CD14-positive monocyte (primary cell): Measurements from ENCODE around the gene DBT. TPM values are rescaled to one million over a fixed set of nuclear protein-coding genes. Genes with fewer than 3 reads are reported as not detected.
"Not testable (repeated sequence)": the region's sequence is repeated elsewhere in the genome, so short reads cannot be mapped to it uniquely, and the experiment has no call there.

Experiments used
- DNase-seq, 3 donors: peaks; one replicate each; pipeline ENCODE4 v3.0.0-alpha.2; 2011 to 2022
- H2AFZ ChIP-seq: 2 replicates; pipeline ENCODE4 v1.6.0; 2012; ENCODE audit warnings: mild to moderate bottlenecking, low read depth, low read length, inconsistent platforms; ENCODE audit not compliant: insufficient read depth, poor library complexity, severe bottlenecking
- H3K27ac ChIP-seq, 2 donors: 1 replicate in 1 of 2; 2 replicates in 1 of 2; pipeline ENCODE4 v1.5.1; 2012 to 2013; ENCODE audit warnings: low read length in 2 of 2, control low read depth in 1 of 2, inconsistent platforms in 1 of 2, low read depth in 1 of 2, mild to moderate bottlenecking in 1 of 2
- H3K27me3 ChIP-seq, 2 donors: one replicate each; pipeline versions ENCODE4 v1.6.0 to v1.6.1; 2011 to 2013; ENCODE audit warnings: low read length in 2 of 2; ENCODE audit not compliant: control insufficient read depth in 2 of 2, insufficient read depth in 2 of 2
- H3K36me3 ChIP-seq, 2 donors: replicated peaks in 1 of 2; 1 replicate in 1 of 2; 2 replicates in 1 of 2; pipeline versions ENCODE4 v1.5.1 to v1.6.1; 2012 to 2013; ENCODE audit warnings: low read length in 2 of 2, control low read depth in 1 of 2, inconsistent platforms in 1 of 2, mild to moderate bottlenecking in 1 of 2; ENCODE audit not compliant: insufficient read depth in 2 of 2, control insufficient read depth in 1 of 2
- H3K4me1 ChIP-seq, 2 donors: 1 replicate in 1 of 2; 2 replicates in 1 of 2; pipeline versions ENCODE4 v1.5.1 to v1.6.1; 2012 to 2013; ENCODE audit warnings: low read length in 2 of 2, control low read depth in 1 of 2, inconsistent platforms in 1 of 2, mild to moderate bottlenecking in 1 of 2, moderate library complexity in 1 of 2; ENCODE audit not compliant: insufficient read depth in 2 of 2, control insufficient read depth in 1 of 2
- H3K4me2 ChIP-seq: replicated peaks from 2 replicates; pipeline ENCODE3; 2012; ENCODE audit warnings: low read length, moderate library complexity, mild to moderate bottlenecking; ENCODE audit not compliant: poor library complexity, severe bottlenecking; ENCODE audit errors: extremely low read depth
- H3K4me3 ChIP-seq, 3 experiments: fragments of 200-600 bp in 1 of 3; sonication (generic) in 1 of 3; replicated peaks in 1 of 3; 1 replicate in 2 of 3; 2 replicates in 1 of 3; pipeline ENCODE4 v1.5.1; 2011 to 2013; ENCODE audit warnings: low read length in 3 of 3, mild to moderate bottlenecking in 3 of 3, control low read depth in 2 of 3, low read depth in 2 of 3, inconsistent platforms in 1 of 3, moderate library complexity in 1 of 3
- H3K79me2 ChIP-seq: 2 replicates; pipeline ENCODE4 v1.6.0; 2012; ENCODE audit warnings: mild to moderate bottlenecking, control low read depth, inconsistent platforms, low read length, moderate library complexity; ENCODE audit not compliant: insufficient read depth
- H3K9ac ChIP-seq: 2 replicates; pipeline ENCODE4 v1.6.0; 2017; ENCODE audit warnings: low read length, mild to moderate bottlenecking; ENCODE audit not compliant: insufficient read depth, poor library complexity, severe bottlenecking
- H3K9me3 ChIP-seq, 2 donors: replicated peaks in 1 of 2; 1 replicate in 1 of 2; 2 replicates in 1 of 2; pipeline versions ENCODE4 v1.5.1 to v1.6.1; 2012 to 2013; ENCODE audit warnings: low read length in 2 of 2, control low read depth in 1 of 2; ENCODE audit not compliant: control insufficient read depth in 1 of 2, insufficient read depth in 1 of 2
- H4K20me1 ChIP-seq: 2 replicates; pipeline ENCODE4 v1.6.0; 2012; ENCODE audit warnings: mild to moderate bottlenecking, low read length, control low read depth, moderate library complexity; ENCODE audit not compliant: insufficient read depth
- H3K27ac Mint-ChIP-seq, 7 donors: one replicate each; pipeline ENCODE4 v1.8.0; 2020; ENCODE audit warnings: mild to moderate bottlenecking in 7 of 7, mixed read lengths in 7 of 7, moderate library complexity in 6 of 7, inconsistent platforms in 2 of 7
- H3K27me3 Mint-ChIP-seq, 3 donors: one replicate each; pipeline ENCODE4 v1.8.0; 2021 to 2022; ENCODE audit warnings: low read depth in 3 of 3, mild to moderate bottlenecking in 3 of 3, mixed read lengths in 3 of 3, moderate library complexity in 3 of 3, inconsistent platforms in 1 of 3
- H3K36me3 Mint-ChIP-seq, 2 donors: one replicate each; pipeline ENCODE4 v1.8.0; 2020; ENCODE audit warnings: mixed read lengths in 2 of 2, inconsistent platforms in 1 of 2, mild to moderate bottlenecking in 1 of 2
- H3K4me1 Mint-ChIP-seq: one replicate; pipeline ENCODE4 v1.8.0; 2020; ENCODE audit warnings: mild to moderate bottlenecking, mixed read lengths
- H3K4me3 Mint-ChIP-seq, 2 donors: one replicate each; pipeline ENCODE4 v1.8.0; 2020; ENCODE audit warnings: mild to moderate bottlenecking in 2 of 2, mixed read lengths in 2 of 2, moderate library complexity in 1 of 2
- H3K9me3 Mint-ChIP-seq, 7 donors: one replicate each; pipeline ENCODE4 v1.8.0; 2020 to 2022; ENCODE audit warnings: mixed read lengths in 7 of 7, mild to moderate bottlenecking in 6 of 7, moderate library complexity in 6 of 7, inconsistent platforms in 2 of 7
- WGBS: methylation state at CpG from one replicate; pipeline ENCODE4 v1.1.5; 2013; ENCODE audit warnings: missing lambda C conversion rate; ENCODE audit not compliant: insufficient coverage; 5-methylcytosine and 5-hydroxymethylcytosine counted together
- intact Hi-C, 2 donors: fragments of 100-400 bp; cut with micrococcal nuclease; formaldehyde crosslinking; loops; one replicate each; pipeline versions ENCODE4 v1.15.0 to v1.15.1; 2023
- polyA plus RNA-seq, 3 donors: library from polyadenylated mRNA; depleted of rRNA in 1 of 3; unstranded in 2 of 3; stranded (reverse) in 1 of 3; fragments of 300-500 nt in 2 of 3; fragments of >200 nt in 1 of 3; fragmentation: Illumina TruSeq in 2 of 3; gene quantifications; 1 replicate in 2 of 3; 2 replicates in 1 of 3; pipeline ENCODE4 v1.2.3, GENCODE V29; 2012 to 2021
- TF ChIP-seq, protein P1 (sequence below): fragments of 200-600 bp; IDR thresholded peaks from one replicate; pipeline ENCODE4 v1.8.0; 2022; ENCODE audit warnings: antibody characterized with exemption, mild to moderate bottlenecking

The DBT gene
- polyA plus RNA-seq, 3 donors, result 1.1 to 2.7 (median 1.5) TPM

- Histone ChIP-seq H3K9ac (no peak overlapping the region), H3K4me3 (no peak overlapping the region), H3K79me2 (no peaks in the 10 kb centered on the region), H2AFZ (no peak overlapping the region), H3K36me3 (peaks cover 42 to 67% of the 10 kb centered on the region in 2 donors), H3K4me1 (no peaks in the 10 kb centered on the region), H3K4me2 (no peak overlapping the region), H3K9me3 (no peaks in the 10 kb centered on the region), H3K27me3 (no peaks in the 10 kb centered on the region), H4K20me1 (no peaks in the 10 kb centered on the region), H3K27ac (no peak overlapping the region)
- no peak overlapping the region for H3K4me3 Mint-ChIP-seq
- no peak for DNase-seq
- TF ChIP-seq, protein P1, sequence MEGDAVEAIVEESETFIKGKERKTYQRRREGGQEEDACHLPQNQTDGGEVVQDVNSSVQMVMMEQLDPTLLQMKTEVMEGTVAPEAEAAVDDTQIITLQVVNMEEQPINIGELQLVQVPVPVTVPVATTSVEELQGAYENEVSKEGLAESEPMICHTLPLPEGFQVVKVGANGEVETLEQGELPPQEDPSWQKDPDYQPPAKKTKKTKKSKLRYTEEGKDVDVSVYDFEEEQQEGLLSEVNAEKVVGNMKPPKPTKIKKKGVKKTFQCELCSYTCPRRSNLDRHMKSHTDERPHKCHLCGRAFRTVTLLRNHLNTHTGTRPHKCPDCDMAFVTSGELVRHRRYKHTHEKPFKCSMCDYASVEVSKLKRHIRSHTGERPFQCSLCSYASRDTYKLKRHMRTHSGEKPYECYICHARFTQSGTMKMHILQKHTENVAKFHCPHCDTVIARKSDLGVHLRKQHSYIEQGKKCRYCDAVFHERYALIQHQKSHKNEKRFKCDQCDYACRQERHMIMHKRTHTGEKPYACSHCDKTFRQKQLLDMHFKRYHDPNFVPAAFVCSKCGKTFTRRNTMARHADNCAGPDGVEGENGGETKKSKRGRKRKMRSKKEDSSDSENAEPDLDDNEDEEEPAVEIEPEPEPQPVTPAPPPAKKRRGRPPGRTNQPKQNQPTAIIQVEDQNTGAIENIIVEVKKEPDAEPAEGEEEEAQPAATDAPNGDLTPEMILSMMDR, result no peak
- no CpG with 5 or more reads among the region's 2 CpGs for WGBS
- peaks cover 2 to 15% (median 9%) of the 10 kb centered on the region in 7 donors for H3K9me3 Mint-ChIP-seq
- peaks cover 0 to 3% (median 2%) of the 10 kb centered on the region in 3 donors for H3K27me3 Mint-ChIP-seq
- peaks cover 74 to 89% of the 10 kb centered on the region in 2 donors for H3K36me3 Mint-ChIP-seq
- intact Hi-C loops, result no loop called here
- no peaks in the 10 kb centered on the region for H3K4me1 Mint-ChIP-seq
- H3K27ac Mint-ChIP-seq, result no peak overlapping the region
These were observed 43.3 kb downstream of the DBT start for GRCh38 chr1:100206301-100206700.

DNA sequence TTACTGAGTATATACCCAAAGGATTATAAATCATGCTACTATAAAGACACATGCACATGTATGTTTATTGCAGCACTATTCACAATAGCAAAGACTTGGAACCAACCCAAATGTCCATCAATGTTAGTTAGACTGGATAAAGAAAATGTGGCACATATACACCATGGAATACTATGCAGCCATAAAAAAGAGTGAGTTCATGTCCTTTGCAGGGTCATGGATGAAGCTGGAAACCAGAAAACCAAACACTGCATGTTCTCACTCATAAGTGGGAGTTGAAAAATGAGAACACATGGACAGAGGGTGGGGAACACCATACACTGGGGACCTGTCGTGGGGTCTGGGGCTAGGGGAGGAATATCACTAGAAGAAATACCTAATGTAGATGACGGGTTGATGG lies 44.0 kb downstream of the DBT start:
- H3K4me3 ChIP-seq, H3K4me2 ChIP-seq, H3K9ac ChIP-seq, H3K27ac Mint-ChIP-seq, H3K9me3 ChIP-seq, H3K27me3 ChIP-seq, H2AFZ ChIP-seq, H3K4me3 Mint-ChIP-seq, H4K20me1 ChIP-seq, intact Hi-C loops, H3K27ac ChIP-seq, H3K4me1 ChIP-seq, H3K27me3 Mint-ChIP-seq, H3K79me2 ChIP-seq, H3K4me1 Mint-ChIP-seq, DNase-seq: not testable (repeated sequence)
- peaks cover 78 to 90% of the 10 kb centered on the region in 2 donors for H3K36me3 Mint-ChIP-seq
- peaks cover 35 to 67% of the 10 kb centered on the region in 2 donors for H3K36me3 ChIP-seq
- H3K9me3 Mint-ChIP-seq, result peaks cover 2 to 15% (median 9%) of the 10 kb centered on the region in 7 donors
- WGBS, result no CpG with 5 or more reads among the region's 2 CpGs

GRCh38 chr1:100205103-100205502 lies 44.5 kb downstream of the DBT start:
- H3K4me3 ChIP-seq, H3K9ac ChIP-seq, H3K4me2 ChIP-seq, DNase-seq, H3K79me2 ChIP-seq, intact Hi-C loops, H3K27me3 Mint-ChIP-seq, H3K27me3 ChIP-seq, H4K20me1 ChIP-seq, H3K4me1 ChIP-seq, H3K4me1 Mint-ChIP-seq, H3K27ac Mint-ChIP-seq, H2AFZ ChIP-seq, H3K27ac ChIP-seq, H3K9me3 ChIP-seq, H3K4me3 Mint-ChIP-seq: not testable (repeated sequence)
- peaks cover 80 to 93% of the 10 kb centered on the region in 2 donors for H3K36me3 Mint-ChIP-seq
- WGBS, result no CpG with 5 or more reads among the region's 2 CpGs
- H3K9me3 Mint-ChIP-seq, result peaks cover 2 to 15% (median 9%) of the 10 kb centered on the region in 7 donors
- H3K36me3 ChIP-seq, result peaks cover 35 to 69% of the 10 kb centered on the region in 2 donors

DNA sequence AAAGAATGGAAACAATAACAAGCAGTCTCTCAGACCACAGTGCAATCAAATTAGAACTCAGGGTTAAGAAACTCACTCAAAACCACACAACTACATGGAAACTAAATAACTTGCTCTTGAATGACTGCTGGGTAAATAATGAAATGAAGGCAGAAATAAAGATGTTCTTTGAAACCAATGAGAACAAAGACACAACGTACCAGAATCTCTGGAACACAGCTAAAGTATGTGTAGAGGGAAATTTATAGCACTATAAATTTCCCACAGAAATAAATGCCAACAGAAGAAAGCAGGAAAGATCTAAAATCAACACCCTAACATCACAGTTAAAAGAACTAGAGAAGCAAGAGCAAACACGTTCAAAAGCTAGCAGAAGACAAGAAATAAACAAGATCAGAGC lies 46.9 kb downstream of the DBT start:
- H3K4me1 ChIP-seq, H3K27me3 ChIP-seq, H3K27ac ChIP-seq, H3K27ac Mint-ChIP-seq, H3K9ac ChIP-seq, H3K79me2 ChIP-seq, H4K20me1 ChIP-seq, H3K4me3 ChIP-seq, DNase-seq, H3K9me3 ChIP-seq, H3K4me3 Mint-ChIP-seq, H2AFZ ChIP-seq, H3K27me3 Mint-ChIP-seq, H3K4me2 ChIP-seq, H3K4me1 Mint-ChIP-seq, intact Hi-C loops: not testable (repeated sequence)
- no CpG with 5 or more reads among the region's 2 CpGs for WGBS
- H3K36me3 Mint-ChIP-seq, result peaks cover 81 to 90% of the 10 kb centered on the region in 2 donors
- peaks cover 2 to 15% (median 9%) of the 10 kb centered on the region in 7 donors for H3K9me3 Mint-ChIP-seq
- peaks cover 39 to 78% of the 10 kb centered on the region in 2 donors for H3K36me3 ChIP-seq
